ACC112 (cell line): ENCODE measurements around the gene EDN3.

ENCODE experiments used
- H2AFZ ChIP-seq: fragments of 200-600 bp; sonication (generic); one replicate; pipeline ENCODE4 v1.6.0; 2017; ENCODE audit warnings: antibody characterized with exemption, low read length; ENCODE audit not compliant: unreplicated experiment
- H3K27ac ChIP-seq: fragments of 200-600 bp; sonication (generic); 2 replicates; pipeline ENCODE4 v1.5.1; 2014; ENCODE audit warnings: low read depth, mild to moderate bottlenecking, antibody characterized with exemption, low read length, moderate library complexity
- H3K27me3 ChIP-seq: fragments of 200-600 bp; sonication (generic); 2 replicates; pipeline ENCODE4 v1.6.1; 2014; ENCODE audit warnings: mild to moderate bottlenecking, antibody characterized with exemption, low read length, moderate library complexity, mixed read lengths; ENCODE audit not compliant: insufficient read depth
- H3K36me3 ChIP-seq: fragments of 200-600 bp; sonication (generic); 2 replicates; pipeline ENCODE4 v1.6.1; 2016; ENCODE audit warnings: mild to moderate bottlenecking, antibody characterized with exemption, low read length, moderate library complexity, mixed read lengths; ENCODE audit not compliant: insufficient read depth
- H3K4me1 ChIP-seq: fragments of 200-600 bp; sonication (generic); one replicate; pipeline ENCODE4 v1.6.1; 2016; ENCODE audit warnings: low read length, mixed read lengths; ENCODE audit not compliant: insufficient read depth, unreplicated experiment, control insufficient read depth
- H3K4me3 ChIP-seq: fragments of 200-600 bp; sonication (generic); 2 replicates; pipeline ENCODE4 v1.5.1; 2014; ENCODE audit warnings: mild to moderate bottlenecking, low read depth, low read length
- H3K79me2 ChIP-seq: fragments of 200-600 bp; sonication (generic); one replicate; pipeline ENCODE4 v1.6.0; 2016; ENCODE audit warnings: low read length; ENCODE audit not compliant: control insufficient read depth, unreplicated experiment, insufficient read depth

EDN3 gene

GRCh38 chr20:59307270-59307669 is 6.9 kb downstream of the EDN3 start:
- Histone ChIP-seq H3K4me3 (no peak overlapping the region), H3K4me1 (no peaks in the 10 kb centered on the region), H3K79me2 (no peaks in the 10 kb centered on the region), H3K36me3 (no peaks in the 10 kb centered on the region), H2AFZ (no peak overlapping the region), H3K27me3 (no peaks in the 10 kb centered on the region), H3K27ac (no peak overlapping the region)

GRCh38 chr20:59308493-59309201 is 8.2 kb downstream of the EDN3 start:
- Histone ChIP-seq H3K4me1 (no peaks in the 10 kb centered on the region), H3K27me3 (no peaks in the 10 kb centered on the region)

GRCh38 chr20:59309218-59309617 is 8.8 kb downstream of the EDN3 start:
- no peaks in the 10 kb centered on the region for H3K27me3 ChIP-seq
- no peak overlapping the region for H2AFZ ChIP-seq

More at GRCh38 chr20:59308493-59309201, 8.2 kb downstream of the EDN3 start:
- Histone ChIP-seq H3K4me3 (no peak overlapping the region), H3K79me2 (no peaks in the 10 kb centered on the region), H3K27ac (no peak overlapping the region), H3K36me3 (no peaks in the 10 kb centered on the region), H2AFZ (no peak overlapping the region)

GRCh38 chr20:59314997-59315396 is 14.6 kb downstream of the EDN3 start:
- Histone ChIP-seq H2AFZ (no peak overlapping the region), H3K36me3 (no peaks in the 10 kb centered on the region), H3K79me2 (no peaks in the 10 kb centered on the region), H3K27ac (no peak overlapping the region), H3K4me3 (no peak overlapping the region), H3K4me1 (no peaks in the 10 kb centered on the region), H3K27me3 (no peaks in the 10 kb centered on the region)

More at GRCh38 chr20:59309218-59309617, 8.8 kb downstream of the EDN3 start:
- H3K79me2 ChIP-seq, result no peaks in the 10 kb centered on the region
- H3K36me3 ChIP-seq, result no peaks in the 10 kb centered on the region
- no peak overlapping the region for H3K4me3 ChIP-seq
- no peak overlapping the region for H3K27ac ChIP-seq
- H3K4me1 ChIP-seq, result no peaks in the 10 kb centered on the region

- no peaks in the 10 kb centered on the region for H3K4me1 ChIP-seq
- no peaks in the 10 kb centered on the region for H3K36me3 ChIP-seq
- no peaks in the 10 kb centered on the region for H3K27me3 ChIP-seq
- H2AFZ ChIP-seq, result no peak overlapping the region
- no peak overlapping the region for H3K4me3 ChIP-seq
- no peak overlapping the region for H3K27ac ChIP-seq
- H3K79me2 ChIP-seq, result no peaks in the 10 kb centered on the region
These were observed 16.7 kb downstream of the EDN3 start for GRCh38 chr20:59316911-59317731.

- H3K4me3 ChIP-seq, result no peak overlapping the region
- no peak overlapping the region for H3K27ac ChIP-seq
- H3K79me2 ChIP-seq, result no peaks in the 10 kb centered on the region
- H3K27me3 ChIP-seq, result no peaks in the 10 kb centered on the region
- H3K36me3 ChIP-seq, result no peaks in the 10 kb centered on the region
- H2AFZ ChIP-seq, result no peak overlapping the region
- H3K4me1 ChIP-seq, result no peaks in the 10 kb centered on the region
These were observed 17.9 kb downstream of the EDN3 start for GRCh38 chr20:59318201-59318790.

DNA sequence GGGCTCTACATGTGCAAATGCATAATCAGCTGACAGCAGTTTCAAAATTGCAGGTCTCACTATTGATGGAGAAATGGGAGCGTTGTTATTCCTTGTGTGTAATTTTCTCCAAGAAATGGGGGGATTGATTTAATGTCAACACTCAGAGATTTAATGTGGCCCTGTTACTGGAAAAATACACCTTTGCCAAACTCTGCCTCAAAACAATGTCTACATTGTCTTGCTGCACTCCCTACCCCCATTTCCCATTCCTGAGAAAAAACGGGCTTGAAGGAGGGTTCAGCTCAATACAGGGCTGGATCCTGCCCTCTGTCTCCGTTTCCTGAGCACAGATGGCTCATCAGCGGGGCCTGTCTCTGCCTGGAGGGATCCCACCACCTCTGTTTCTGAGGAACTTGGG is 18.4 kb downstream of the EDN3 start:
- H2AFZ ChIP-seq, result no peak overlapping the region
- H3K36me3 ChIP-seq, result no peaks in the 10 kb centered on the region
- H3K27me3 ChIP-seq, result no peaks in the 10 kb centered on the region
- no peak overlapping the region for H3K27ac ChIP-seq
- H3K79me2 ChIP-seq, result no peaks in the 10 kb centered on the region
- H3K4me3 ChIP-seq, result no peak overlapping the region
- H3K4me1 ChIP-seq, result no peaks in the 10 kb centered on the region

DNA sequence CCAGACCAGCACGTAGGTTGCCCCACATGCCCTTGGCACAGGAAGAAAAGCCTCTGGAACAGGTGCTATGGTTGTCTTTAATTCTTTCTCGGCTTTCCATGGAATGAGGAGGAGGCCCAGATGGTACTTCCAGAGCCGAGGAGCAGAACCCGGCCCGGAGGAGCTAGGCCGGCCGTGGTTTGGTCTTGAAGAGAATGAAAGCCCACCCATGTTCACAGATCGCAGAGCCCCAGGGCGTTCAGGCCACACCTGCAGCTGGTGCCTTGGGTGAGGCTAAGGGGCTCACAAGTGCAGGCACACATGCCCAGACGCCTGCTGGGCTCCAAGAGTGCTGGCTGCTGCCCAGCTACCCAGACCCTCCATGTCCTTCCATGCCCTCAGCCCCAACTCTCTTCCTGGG is 20.0 kb downstream of the EDN3 start:
- Histone ChIP-seq H3K4me3 (no peak overlapping the region), H3K79me2 (no peaks in the 10 kb centered on the region), H3K27me3 (no peaks in the 10 kb centered on the region), H3K27ac (no peak overlapping the region), H3K36me3 (no peaks in the 10 kb centered on the region), H2AFZ (no peak overlapping the region), H3K4me1 (no peaks in the 10 kb centered on the region)

DNA sequence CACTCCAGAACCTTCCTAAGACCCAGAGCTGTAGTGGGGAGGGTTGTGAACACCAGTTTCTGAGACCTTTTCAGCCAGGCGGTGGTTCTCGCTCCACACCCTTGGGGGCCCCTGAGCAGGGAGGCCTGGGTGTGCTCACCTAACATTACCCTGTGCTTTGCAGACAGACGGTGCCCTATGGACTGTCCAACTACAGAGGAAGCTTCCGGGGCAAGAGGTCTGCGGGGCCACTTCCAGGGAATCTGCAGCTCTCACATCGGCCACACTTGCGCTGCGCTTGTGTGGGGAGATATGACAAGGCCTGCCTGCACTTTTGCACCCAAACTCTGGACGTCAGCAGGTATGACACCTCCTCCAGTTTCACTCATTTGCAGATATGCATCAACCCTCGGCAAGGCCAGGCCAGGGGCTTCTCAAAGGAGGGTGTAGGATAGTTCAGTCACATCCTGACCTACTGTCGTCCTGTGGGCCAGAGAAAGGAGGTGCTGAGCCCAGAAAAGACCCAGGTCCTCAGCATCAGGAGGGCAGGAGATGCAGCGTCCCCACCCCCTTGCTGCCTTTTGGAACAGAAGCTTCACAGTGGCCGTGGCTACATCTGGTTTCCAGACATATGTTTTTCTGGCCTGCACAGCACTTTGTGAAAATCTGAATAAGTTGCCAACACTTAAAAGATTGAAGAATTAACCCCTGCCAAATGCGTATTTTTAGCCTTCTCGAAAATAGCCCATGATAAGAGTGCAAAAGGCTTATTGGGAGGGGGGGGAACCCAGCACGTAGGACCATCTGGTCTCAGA is 20.6 kb downstream of the EDN3 start:
- Histone ChIP-seq H3K4me1 (no peaks in the 10 kb centered on the region), H3K4me3 (no peak overlapping the region), H3K27me3 (no peaks in the 10 kb centered on the region), H3K79me2 (no peaks in the 10 kb centered on the region), H3K36me3 (no peaks in the 10 kb centered on the region), H3K27ac (no peak overlapping the region), H2AFZ (no peak overlapping the region)

GRCh38 chr20:59322081-59322480 is 21.7 kb downstream of the EDN3 start:
- H3K4me3 ChIP-seq, result no peak overlapping the region

More at GRCh38 chr20:59322081-59322480, 21.7 kb downstream of the EDN3 start:
- Histone ChIP-seq H3K4me1 (no peaks in the 10 kb centered on the region), H3K79me2 (no peaks in the 10 kb centered on the region), H2AFZ (no peak overlapping the region), H3K27ac (no peak overlapping the region), H3K36me3 (no peaks in the 10 kb centered on the region), H3K27me3 (no peaks in the 10 kb centered on the region)
